ENCODE results near the gene RIPPLY1.

GRCh38 chrX:106903856-106904528 is 851 bp upstream of the RIPPLY1 start:
- TF ChIP-seq, protein P1, sequence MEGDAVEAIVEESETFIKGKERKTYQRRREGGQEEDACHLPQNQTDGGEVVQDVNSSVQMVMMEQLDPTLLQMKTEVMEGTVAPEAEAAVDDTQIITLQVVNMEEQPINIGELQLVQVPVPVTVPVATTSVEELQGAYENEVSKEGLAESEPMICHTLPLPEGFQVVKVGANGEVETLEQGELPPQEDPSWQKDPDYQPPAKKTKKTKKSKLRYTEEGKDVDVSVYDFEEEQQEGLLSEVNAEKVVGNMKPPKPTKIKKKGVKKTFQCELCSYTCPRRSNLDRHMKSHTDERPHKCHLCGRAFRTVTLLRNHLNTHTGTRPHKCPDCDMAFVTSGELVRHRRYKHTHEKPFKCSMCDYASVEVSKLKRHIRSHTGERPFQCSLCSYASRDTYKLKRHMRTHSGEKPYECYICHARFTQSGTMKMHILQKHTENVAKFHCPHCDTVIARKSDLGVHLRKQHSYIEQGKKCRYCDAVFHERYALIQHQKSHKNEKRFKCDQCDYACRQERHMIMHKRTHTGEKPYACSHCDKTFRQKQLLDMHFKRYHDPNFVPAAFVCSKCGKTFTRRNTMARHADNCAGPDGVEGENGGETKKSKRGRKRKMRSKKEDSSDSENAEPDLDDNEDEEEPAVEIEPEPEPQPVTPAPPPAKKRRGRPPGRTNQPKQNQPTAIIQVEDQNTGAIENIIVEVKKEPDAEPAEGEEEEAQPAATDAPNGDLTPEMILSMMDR (conservative IDR thresholded peaks at IDR 0.05): no peak
- TF ChIP-seq EZH2 (IDR thresholded peaks at IDR 0.05; ENCODE audit: low read depth): no peak

All from PC-9 (cell line).